Hair follicle dermal papilla cell (primary cell): ENCODE measurements around the gene MMP8. TPM values are rescaled to one million over a fixed set of nuclear protein-coding genes. Genes with fewer than 3 reads are reported as not detected.

Experiments used
- total RNA-seq: library from RNA; depleted of rRNA; stranded (reverse); fragments of >200 nt; gene quantifications from 2 replicates; pipeline ENCODE4 v1.2.3, GENCODE V29; 2012

The MMP8 gene
- 2.3 and 2.8 TPM in 2 replicates for total RNA-seq

GRCh38 chr11:102724904-102725500, at the start of gene MMP8:
MMP8 (minus strand) TSS chr11:102724954; CDS start chr11:102724855, 99 bp downstream.

GRCh38 chr11:102705626-102706025, 19.1 kb downstream of the MMP8 start, which contains the start of gene MMP27:
MMP27 (minus strand) TSS chr11:102705769; CDS start chr11:102705714, 55 bp downstream.

Other genes starting within 250 kb of the MMP8 start
- not detected in 2 replicates for gene MMP7, start 194.2 kb downstream of the MMP8 start, total RNA-seq
- gene MMP20, start 99.6 kb downstream of the MMP8 start, total RNA-seq: not detected in 2 replicates
- gene MMP27, start 19.2 kb downstream of the MMP8 start, total RNA-seq: 1.3 and 2.6 TPM in 2 replicates
- gene MMP10, start 55.7 kb upstream of the MMP8 start, total RNA-seq: 0.12 and 0.32 TPM in 2 replicates
- 406 and 987 TPM in 2 replicates for gene MMP1, start 73.2 kb upstream of the MMP8 start, total RNA-seq
- gene MMP3, start 118.7 kb upstream of the MMP8 start, total RNA-seq: 189 and 928 TPM in 2 replicates
- gene MMP12, start 150.0 kb upstream of the MMP8 start, total RNA-seq: 0.97 and 9.8 TPM in 2 replicates
- 1.2 and 2.8 TPM in 2 replicates for gene MMP13, start 230.8 kb upstream of the MMP8 start, total RNA-seq